ENCODE measurements around the gene GINS1. TPM values are rescaled to one million over a fixed set of nuclear protein-coding genes. Genes with fewer than 3 reads are reported as not detected.
"Not testable (repeated sequence)": the region's sequence is repeated elsewhere in the genome, so short reads cannot be mapped to it uniquely, and the experiment has no call there.

GINS1 gene
- total RNA-seq, 2 donors from 2014 or later: 2.7 to 5.0 TPM

GRCh38 chr20:25382704-25383370 is 24.6 kb upstream of the GINS1 start:
- DNase-seq (no peak), ATAC-seq (no peak)
- intact Hi-C loops (cut with DNase I, micrococcal nuclease): loop anchor here in 1 of 2 donors (10.0 kb wide), 1 partner anchor 68 kb away; no protein-coding TSS in a partner anchor

- DNase-seq: no peak
- ATAC-seq: peak; percentile 5
- intact Hi-C loops (cut with DNase I, micrococcal nuclease): loop anchor here in 1 of 2 donors (10.0 kb wide), 1 partner anchor 75 kb away; no protein-coding TSS in a partner anchor
Observed at GRCh38 chr20:25389401-25389857, 18.0 kb upstream of the GINS1 start.

GRCh38 chr20:25389858-25390537 is 17.5 kb upstream of the GINS1 start:
- intact Hi-C loops (cut with DNase I, micrococcal nuclease): loop anchor here in 1 of 2 donors (10.0 kb wide), 1 partner anchor 75 kb away; no protein-coding TSS in a partner anchor
- ATAC-seq (peak; percentile 52), DNase-seq (peak in 1 of 2 donors; percentile 66)

- ATAC-seq (peak; percentile 95), DNase-seq (peak; percentile 96 to 97)
- intact Hi-C loops (cut with DNase I, micrococcal nuclease): no loop called here
Observed at GRCh38 chr20:25390538-25391528, 16.6 kb upstream of the GINS1 start, which contains the start of gene ABHD12. ABHD12 (minus strand) TSS chr20:25390835; CDS start chr20:25390703, 132 bp downstream.

- ATAC-seq (no peak), DNase-seq (no peak)
- intact Hi-C loops (cut with DNase I, micrococcal nuclease): no loop called here
Observed at GRCh38 chr20:25394276-25394675, 13.2 kb upstream of the GINS1 start.

- intact Hi-C loops (cut with DNase I, micrococcal nuclease): no loop called here
- DNase-seq (no peak), ATAC-seq (no peak)
Observed at GRCh38 chr20:25394996-25395395, 12.5 kb upstream of the GINS1 start.

GRCh38 chr20:25397096-25397495 is 10.4 kb upstream of the GINS1 start:
- intact Hi-C loops (cut with DNase I, micrococcal nuclease): no loop called here
- DNase-seq (peak in 1 of 2 donors; percentile 33), ATAC-seq (peak; percentile 71)

GRCh38 chr20:25397821-25398220 is 9.7 kb upstream of the GINS1 start:
- ATAC-seq: peak; percentile 68
- DNase-seq: no peak
- intact Hi-C loops (cut with DNase I, micrococcal nuclease): no loop called here

- intact Hi-C loops (cut with DNase I, micrococcal nuclease): no loop called here
- DNase-seq (no peak), ATAC-seq (peak; percentile 46)
Observed at GRCh38 chr20:25398376-25399036, 9.0 kb upstream of the GINS1 start.

GRCh38 chr20:25399037-25399430 is 8.4 kb upstream of the GINS1 start:
- intact Hi-C loops (cut with DNase I, micrococcal nuclease): no loop called here
- peak; percentile 70 for ATAC-seq
- no peak for DNase-seq

- ATAC-seq, DNase-seq: not testable (repeated sequence)
- intact Hi-C loops (cut with DNase I, micrococcal nuclease): loop anchor here (10.0 kb wide), 2 partner anchors 106 to 406 kb away; partner anchors contain the start of gene APMAP (in 1 of the 2)
Observed at GRCh38 chr20:25400291-25400732, 7.2 kb upstream of the GINS1 start.

- intact Hi-C loops (cut with DNase I, micrococcal nuclease): loop anchor here (10.0 kb wide), 2 partner anchors 108 to 408 kb away; partner anchors contain the start of gene APMAP (in 1 of the 2)
- DNase-seq: no peak
- ATAC-seq: no peak
Observed at GRCh38 chr20:25402583-25402982, 4.9 kb upstream of the GINS1 start.

- no peak for DNase-seq
- ATAC-seq: no peak
- intact Hi-C loops (cut with DNase I, micrococcal nuclease): loop anchor here (10.0 kb wide), 2 partner anchors 113 to 413 kb away; partner anchors contain the start of gene APMAP (in 1 of the 2)
Observed at GRCh38 chr20:25408170-25408547, 686 bp downstream of the GINS1 start.

GRCh38 chr20:25408890-25409289 is 1.4 kb downstream of the GINS1 start:
- intact Hi-C loops (cut with DNase I, micrococcal nuclease): loop anchor here (10.0 kb wide), 2 partner anchors 114 to 414 kb away; partner anchors contain the start of gene APMAP (in 1 of the 2)
- no peak for DNase-seq
- ATAC-seq: no peak

GRCh38 chr20:25418776-25419175 is 11.3 kb downstream of the GINS1 start:
- no peak for DNase-seq
- ATAC-seq: no peak
- intact Hi-C loops (cut with DNase I, micrococcal nuclease): no loop called here

GRCh38 chr20:25421102-25421501 is 13.6 kb downstream of the GINS1 start:
- DNase-seq (no peak), ATAC-seq (no peak)
- intact Hi-C loops (cut with DNase I, micrococcal nuclease): no loop called here

GRCh38 chr20:25422032-25422431 is 14.6 kb downstream of the GINS1 start:
- ATAC-seq: no peak

GRCh38 chr20:25424536-25424935 is 17.1 kb downstream of the GINS1 start:
- no peak for DNase-seq
- ATAC-seq: no peak
- intact Hi-C loops (cut with DNase I, micrococcal nuclease): no loop called here

More at GRCh38 chr20:25422032-25422431, 14.6 kb downstream of the GINS1 start:
- no peak for DNase-seq
- intact Hi-C loops (cut with DNase I, micrococcal nuclease): no loop called here
